Dermis microvascular lymphatic vessel endothelial cell (primary cell): ENCODE data around the gene PHACTR4. TPM values are rescaled to one million over a fixed set of nuclear protein-coding genes. Genes with fewer than 3 reads are reported as not detected.
"Not testable (repeated sequence)": the region's sequence is repeated elsewhere in the genome, so short reads cannot be mapped to it uniquely, and the experiment has no call there.

Source experiments
- DNase-seq, 2 donors: peaks; one replicate each; pipeline versions ENCODE4 v3.0.0 to v3.0.0-alpha.2; 2010; ENCODE audit warnings: low read depth in 2 of 2
- total RNA-seq: library from RNA; depleted of rRNA; stranded (reverse); fragments of >200 nt; gene quantifications from 2 replicates; pipeline ENCODE4 v1.2.1, GENCODE V29; 2014

Gene PHACTR4
- total RNA-seq, 1 donor from 2014 or later: 14.0 TPM

DNA sequence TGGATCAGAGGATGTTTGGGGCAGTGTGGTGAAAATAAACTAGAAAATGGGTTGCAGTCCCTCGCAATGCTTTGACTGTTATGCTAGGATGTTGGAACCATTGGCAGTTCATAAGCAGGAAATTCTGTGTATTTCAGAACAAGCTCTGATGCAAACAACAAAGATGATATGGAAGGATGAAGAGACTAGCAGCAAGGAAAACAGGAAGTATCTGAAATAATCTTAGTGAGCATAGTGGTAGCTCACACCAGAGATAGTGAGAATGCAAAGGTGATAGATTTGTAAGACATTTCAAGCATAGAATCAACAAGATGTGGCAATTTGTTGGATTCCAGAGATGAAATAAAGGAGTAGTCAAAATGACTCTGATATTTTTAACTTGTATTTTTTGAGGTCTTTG, 125.2 kb downstream of the PHACTR4 start:
- DNase-seq: no peak

DNA sequence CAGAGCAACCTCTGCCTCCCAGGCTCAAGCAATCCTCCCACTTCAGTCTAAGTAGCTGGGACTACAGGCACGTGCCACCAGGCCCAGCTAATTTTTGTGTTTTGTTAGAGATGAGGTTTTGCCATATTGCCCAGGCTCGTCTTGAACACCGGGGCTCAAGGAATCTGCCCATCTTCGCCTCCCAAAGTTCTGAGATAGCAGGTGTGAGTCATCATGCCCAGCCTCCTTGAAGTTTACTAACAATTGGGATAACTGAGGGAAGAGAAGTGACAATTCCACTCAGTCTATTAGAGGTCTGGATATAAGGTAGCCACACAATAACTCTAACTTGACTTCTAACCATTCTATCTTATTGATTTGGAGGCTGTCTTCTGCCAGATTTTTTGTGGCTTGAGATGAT, 130.0 kb downstream of the PHACTR4 start:
- DNase-seq: no peak

DNA sequence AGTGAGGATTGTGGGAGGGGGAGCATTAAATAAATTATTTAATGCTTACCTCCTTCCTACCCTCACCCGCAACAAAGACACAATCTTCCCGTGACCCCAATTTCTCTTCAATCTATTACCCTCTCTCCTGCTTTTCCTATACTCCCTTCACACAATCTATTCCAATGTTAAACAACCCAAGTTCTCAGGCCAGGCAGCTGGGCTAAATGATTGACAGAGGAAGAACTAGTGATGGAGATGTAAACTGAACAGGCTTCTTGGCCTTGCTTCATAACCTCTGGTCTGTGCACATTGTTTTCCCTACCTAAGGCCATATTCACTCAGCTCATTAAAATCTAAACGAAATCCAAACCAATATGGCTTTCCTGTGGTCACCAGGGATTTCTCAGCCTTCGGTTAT, 132.4 kb downstream of the PHACTR4 start:
- DNase-seq: no peak

DNA sequence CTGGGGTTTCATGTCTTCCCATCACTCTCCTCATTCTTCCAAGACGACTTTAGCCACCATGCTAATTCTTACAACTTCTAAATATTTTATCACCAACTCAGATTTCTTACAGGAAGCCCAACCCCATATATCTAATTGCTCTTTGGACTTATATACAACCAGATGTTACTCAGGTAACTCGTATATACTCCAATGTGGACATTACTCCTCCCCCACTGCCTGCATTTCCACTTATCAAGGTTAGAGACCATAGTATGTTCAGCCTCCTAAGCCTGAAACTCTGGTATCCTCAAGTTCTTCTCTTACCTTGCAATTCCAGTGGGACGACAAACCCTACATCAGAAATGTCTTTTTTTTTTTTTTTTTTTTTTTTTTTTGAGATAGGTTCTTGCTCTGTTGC, 133.6 kb downstream of the PHACTR4 start:
- no peak for DNase-seq

DNA sequence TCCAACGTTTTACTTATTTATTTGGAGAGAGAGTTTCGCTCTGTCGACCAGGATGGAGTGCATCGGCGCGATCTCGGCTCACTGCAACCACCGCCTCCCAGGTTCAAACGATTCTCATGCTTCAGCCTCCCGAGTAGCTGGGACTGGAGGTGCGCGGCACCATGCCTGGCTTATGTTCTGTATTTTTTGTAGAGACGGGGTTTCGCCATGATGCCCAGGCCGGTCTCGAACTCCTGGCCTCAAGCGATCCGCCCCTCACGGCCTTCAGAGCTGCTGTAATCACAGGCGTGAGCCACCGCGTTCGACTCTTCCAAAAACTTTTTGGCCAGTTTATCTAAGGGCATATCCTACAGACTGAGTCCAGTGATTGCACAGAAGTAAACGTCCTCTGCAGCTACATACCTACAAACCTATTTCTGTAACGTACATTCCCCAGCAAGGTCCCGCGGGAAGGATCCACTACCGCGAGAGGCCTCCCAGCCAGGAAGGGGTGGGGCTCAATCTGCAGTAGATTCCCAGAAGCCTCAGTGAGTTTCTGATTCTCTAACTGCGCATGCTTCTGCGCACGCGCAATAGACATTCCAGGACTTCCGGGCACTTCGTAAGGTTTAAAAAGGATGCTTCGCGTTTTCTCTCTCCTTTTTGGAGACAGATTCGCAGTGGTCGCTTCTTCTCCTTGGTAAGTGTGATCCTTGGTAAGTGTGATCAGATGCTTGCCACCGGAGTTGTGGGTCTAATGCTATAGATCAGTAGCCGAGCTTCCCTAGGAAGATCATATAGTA, 136.1 kb downstream of the PHACTR4 start, which contains the start of gene RCC1:
RCC1 (plus strand) TSS at position 638 of the 782 bp plus-strand sequence. CDS start 23,824 bp downstream, outside the sequence.
- peak; percentile 99 for DNase-seq

DNA sequence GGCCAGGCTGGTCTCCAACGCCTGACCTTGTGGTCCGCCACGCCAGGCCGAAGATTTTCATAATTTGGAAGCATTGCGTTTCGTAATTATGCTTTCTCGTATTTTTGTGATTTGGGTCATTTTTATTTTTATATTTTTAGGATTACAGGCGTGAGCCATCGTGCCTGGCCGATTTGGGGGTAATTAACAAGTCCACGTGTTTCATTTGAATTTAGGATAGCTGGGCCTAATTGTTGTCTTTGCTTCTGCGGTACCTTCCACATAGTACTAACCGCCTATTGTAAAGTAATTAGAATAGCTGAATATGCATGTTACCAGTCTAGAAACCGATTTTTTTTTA, 137.3 kb downstream of the PHACTR4 start:
- DNase-seq: no peak

DNA sequence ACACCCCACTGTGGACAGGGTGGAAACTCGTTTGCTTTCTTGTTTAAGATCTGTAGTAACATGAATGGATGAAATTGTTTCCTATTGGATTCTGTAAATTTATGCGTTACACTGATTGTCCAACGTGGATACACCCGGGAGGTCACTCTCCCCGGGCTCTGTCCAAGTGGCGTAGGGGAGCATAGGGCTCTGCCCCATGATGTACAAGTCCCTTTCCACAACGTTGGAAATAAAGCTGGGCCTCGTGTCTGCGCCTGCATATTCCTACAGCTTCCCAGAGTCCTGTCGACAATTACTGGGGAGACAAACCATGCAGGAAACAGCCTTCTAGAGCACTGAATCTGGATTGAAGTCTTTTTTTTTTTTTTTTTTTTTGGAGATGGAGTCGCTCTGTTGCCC, 137.7 kb downstream of the PHACTR4 start:
- peak in 1 of 2 donors; percentile 29 for DNase-seq

DNA sequence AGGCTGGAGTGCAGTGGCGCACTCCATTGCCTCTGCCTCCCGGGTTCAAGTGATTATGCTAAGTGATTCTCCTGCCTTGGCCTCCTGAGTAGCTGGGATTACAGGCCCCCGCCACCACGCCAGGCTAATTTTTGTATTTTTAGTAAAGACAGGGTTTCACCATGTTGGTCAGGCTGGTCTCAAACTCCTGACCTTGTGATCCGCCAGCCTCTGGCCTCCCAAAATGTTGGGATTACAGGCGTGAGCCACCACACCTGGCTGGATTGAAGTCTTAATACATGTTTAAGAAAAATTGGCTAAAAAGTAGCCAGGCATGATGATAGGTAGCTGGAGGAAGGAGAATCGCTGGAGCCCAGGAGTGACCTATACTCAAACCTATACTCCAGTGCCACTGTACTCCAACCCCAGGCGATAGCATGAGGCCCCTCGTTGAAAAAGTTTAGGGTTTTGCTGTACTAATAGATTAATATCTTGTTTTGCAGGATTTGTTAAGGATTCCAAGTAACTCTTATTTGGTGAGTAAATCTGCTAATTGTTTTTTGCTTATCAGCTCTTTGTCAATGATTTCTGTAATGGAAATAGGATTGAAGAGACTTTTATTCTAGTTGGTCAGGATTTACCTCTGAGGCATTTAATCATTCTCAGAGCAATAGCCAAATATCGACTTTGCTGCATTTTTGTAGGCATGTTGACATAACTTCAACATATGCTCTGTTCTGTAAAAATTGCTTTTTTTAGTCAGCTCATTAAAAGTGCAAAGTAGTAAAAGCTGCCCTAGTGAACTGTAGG, 138.3 kb downstream of the PHACTR4 start:
- DNase-seq: no peak

DNA sequence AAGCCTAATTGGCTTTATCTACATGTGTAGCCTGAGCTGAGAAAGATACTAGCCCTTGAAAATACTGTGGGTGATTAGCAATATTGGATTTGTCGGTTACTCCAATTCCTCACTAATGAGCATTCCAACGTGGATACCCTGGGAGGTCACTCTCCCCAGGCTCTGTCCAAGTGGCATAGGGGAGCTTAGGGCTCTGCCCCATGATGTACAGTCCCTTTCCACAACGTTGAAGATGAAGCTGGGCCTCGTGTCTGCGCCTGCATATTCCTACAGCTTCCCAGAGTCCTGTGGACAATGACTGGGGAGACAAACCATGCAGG, 138.9 kb downstream of the PHACTR4 start:
- no peak for DNase-seq

DNA sequence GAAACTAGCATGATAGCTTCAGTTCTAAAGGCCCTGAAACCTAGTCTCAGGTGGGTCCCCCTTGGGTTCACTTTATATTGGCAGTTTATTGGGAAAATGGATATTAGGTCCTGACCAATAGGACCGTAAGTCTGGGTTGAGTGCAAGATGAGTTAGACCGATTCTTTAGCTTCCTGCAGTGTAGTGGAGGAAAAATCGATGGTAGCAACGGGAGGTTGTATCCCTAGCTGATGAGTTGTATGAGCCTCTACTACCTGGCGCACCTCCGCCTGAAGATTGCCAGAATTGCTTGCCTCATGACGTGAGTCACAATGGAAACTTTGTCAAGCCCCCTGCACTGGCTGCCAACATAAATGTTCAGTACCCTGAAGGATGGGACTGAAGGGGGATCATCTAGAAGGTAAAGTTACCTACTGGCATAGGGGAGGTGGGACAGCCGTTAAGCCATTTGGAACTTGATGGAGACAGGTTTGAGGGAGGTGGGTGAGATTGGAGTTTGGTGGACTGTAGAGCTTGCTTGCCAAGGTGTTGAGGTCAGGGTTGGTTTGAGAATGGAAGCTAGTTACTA, 140.2 kb downstream of the PHACTR4 start:
- peak in 1 of 2 donors; percentile 42 for DNase-seq

DNA sequence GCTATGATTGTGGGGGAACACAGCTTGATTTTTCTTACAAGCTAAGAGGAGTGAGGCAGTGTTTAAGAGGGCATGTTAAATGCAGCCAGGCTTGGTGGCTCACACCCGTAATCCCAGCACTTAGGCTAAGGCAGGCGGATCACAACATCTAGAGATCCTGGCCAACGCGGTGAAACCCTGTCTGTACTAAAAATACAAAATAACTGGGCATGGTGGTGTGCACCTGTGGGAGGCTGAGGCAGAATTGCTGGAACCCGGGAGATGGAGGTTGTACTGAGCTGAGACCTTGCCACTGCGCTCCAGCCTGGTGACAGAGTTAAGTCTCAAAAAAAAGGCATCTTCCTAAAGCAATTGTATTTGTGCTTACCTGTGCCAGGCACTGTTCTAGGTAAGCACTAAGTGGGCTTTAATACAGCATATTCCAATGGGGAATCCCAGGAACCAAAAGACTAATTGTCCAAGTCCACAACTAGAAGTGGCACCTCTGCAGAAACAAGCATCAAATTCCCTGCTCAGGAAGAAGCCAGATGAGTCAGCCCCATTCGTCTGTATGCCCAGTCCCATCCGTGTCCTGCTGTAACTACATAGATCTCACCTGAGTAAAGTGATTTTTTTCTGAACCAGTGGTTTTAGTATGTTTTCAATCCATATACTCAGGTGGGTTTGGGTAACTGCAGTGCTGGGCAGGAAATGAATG, 140.9 kb downstream of the PHACTR4 start:
- peak in 1 of 2 donors; percentile 59 for DNase-seq

DNA sequence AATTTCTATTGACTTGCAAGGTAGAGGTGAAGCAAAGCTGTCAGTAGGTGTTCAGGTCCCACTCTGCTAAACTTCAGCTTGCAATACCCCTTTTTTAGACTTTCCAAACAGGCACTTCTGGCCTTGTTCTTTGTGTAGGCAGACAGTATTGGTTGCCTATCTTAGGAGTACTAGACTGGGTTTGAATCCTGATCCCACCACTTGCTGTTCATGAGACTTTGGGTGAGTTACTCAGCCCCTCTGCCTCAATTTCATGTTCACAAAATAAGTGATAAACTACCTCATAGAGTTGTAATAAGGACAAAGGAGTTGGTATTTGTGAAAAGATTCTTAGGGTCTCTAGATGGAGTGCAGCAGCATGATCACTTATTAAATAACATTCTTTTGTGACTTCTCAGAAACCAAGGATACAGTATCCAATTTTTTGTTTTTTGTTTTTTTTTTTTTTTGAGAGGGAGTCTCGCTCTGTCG, 141.5 kb downstream of the PHACTR4 start:
- DNase-seq: no peak

DNA sequence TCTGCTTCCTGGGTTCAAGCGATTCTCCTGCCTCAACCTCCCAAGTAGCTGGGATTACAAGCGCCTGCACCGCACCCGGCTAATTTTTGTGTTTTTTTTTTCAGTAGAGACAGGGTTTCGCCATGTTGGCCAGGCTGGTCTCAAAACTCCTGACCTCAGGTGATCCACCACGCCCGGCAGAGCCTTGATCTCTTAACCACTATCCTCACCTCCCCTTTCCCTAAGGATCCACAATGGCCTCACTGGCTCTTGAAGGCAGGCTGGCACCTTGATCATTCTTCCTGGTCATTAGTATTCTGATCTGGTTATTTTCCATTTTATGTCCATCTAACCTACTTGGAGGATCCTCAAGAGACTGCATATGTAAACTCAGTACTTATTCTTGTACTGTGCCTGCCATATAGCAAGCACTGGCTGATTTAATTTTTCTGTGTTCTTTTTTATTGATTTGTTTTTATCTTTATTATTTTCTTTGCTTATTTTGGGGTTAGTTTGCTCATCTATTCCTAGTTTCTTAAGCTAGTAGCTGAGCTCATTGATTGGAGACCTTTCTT, 142.6 kb downstream of the PHACTR4 start:
- DNase-seq: no peak

DNA sequence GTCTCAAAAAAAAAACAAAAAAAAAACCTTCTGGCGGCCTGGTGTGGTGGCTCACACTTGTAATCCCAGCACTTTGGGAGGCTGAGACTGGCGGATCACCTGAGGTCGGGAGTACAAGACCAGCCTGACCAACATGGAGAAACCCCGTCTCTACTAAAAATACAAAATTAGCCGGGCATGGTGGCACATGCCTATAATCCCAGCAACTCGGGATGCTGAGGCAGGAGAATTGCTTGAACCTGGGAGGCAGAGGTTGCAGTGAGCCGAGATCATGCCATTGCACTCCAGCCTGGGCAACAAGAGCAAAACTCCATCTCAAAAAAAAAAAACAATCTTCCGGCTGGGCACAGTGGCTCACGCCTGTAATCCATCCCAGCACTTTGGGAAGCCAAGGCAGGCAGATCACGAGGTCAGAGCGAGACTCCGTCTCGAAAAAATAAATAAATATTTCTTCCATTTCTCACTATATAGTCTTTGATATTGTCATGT, 144.9 kb downstream of the PHACTR4 start:
- DNase-seq: not testable (repeated sequence)

DNA sequence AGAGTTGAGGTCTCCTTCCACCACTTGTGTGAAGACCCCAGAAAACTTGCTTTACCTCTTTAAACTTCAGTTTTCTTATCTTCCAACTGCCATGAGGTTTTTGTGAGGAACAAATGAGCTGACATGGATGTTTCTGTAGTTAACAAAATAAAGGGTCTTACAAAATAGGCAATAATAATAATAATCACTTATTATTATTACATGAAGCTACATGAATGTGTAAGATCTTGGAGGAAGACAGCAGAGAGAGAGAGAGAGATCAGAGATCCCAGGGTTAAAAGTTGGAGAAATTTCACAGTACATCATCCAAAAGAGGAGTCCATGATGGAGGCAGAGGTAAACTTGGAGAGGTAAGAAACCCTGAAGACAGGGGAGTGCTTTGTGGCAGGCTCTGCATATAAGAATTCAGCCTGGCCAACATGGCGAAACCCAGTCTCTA, 147.0 kb downstream of the PHACTR4 start:
- no peak for DNase-seq

DNA sequence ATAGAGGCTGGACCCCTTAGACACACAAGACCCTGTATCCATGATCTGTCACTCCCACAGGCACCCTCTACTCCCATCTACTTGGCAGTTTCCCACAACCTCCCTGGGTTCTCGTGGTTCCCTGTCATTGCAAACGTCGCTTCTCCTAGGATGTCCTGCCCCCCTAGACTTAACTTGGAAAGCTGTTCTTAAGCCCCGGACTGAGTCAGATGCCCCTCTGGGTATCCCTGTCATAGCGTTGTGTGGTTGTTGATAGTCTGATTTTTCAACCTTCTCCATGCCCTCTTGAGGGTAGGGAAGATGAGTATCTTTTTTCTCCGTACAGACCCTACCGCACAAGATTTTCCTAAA, 148.1 kb downstream of the PHACTR4 start:
- peak in 1 of 2 donors; percentile 56 for DNase-seq

DNA sequence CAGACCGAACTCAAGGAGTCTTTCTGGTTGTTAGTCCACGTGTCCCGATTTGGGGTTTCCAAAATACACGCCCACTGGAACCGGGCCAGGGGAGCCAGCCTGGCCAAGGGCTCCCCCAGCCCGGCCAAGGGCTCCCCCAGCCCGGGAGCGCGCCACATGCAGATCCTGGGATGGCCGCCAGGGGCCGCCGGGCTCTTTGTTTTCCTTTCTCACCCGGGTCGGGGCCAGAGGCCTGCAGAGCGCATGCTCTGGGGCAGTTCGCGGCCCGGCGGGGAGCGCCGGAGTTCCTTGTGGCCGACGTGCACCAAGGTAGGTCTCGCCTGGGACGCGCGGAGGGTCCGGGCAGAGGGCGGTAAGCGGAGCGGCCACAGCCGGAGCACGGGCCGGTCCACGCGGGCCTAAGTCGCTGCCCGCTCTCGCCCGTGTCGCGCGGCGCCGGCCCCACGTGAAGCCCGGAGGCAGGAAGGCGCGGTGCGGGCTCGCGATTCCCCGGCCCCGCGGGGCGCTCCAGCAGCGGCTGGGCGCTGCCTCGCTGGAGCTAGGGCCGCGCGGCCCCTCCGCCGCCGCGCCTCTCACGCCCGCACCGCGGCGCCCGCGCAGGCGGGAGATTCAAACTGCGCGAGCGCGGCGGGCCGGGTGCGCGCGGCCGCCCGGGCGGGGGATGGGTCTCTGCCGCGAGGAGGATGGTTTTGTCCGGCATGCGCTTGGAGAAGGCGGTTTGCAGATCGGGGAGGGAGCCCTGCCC, 148.6 kb downstream of the PHACTR4 start:
- DNase-seq: peak; percentile 71 to 89

DNA sequence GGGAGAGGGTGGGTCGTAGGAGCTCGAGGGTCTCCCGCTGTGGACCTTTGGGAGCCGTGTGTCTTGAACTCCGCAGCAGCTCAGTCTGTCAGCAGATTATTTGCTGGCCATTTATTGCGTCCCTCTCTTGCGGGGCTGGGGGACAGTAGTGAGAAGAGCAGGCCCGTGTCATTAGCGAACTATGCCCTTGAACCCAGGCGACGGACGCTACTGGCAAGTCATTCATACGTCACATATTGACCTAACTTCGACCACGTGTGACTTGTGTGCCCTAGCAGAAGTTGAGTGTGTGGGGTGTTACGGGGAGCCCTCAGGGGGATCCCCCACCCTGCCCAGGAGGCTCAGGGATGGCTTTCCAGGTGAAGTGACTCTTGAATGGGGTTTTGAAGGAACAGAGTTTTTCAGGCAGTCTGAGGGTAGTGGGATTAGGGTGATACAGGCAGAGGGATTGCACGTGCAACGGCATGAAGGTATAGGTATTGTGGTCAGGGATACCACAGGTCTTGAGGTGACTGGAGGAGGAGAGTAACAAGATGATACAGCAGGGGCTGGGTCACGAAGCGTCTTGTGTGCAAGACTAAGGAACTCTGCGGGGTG, 149.3 kb downstream of the PHACTR4 start:
- DNase-seq: peak in 1 of 2 donors; percentile 33

DNA sequence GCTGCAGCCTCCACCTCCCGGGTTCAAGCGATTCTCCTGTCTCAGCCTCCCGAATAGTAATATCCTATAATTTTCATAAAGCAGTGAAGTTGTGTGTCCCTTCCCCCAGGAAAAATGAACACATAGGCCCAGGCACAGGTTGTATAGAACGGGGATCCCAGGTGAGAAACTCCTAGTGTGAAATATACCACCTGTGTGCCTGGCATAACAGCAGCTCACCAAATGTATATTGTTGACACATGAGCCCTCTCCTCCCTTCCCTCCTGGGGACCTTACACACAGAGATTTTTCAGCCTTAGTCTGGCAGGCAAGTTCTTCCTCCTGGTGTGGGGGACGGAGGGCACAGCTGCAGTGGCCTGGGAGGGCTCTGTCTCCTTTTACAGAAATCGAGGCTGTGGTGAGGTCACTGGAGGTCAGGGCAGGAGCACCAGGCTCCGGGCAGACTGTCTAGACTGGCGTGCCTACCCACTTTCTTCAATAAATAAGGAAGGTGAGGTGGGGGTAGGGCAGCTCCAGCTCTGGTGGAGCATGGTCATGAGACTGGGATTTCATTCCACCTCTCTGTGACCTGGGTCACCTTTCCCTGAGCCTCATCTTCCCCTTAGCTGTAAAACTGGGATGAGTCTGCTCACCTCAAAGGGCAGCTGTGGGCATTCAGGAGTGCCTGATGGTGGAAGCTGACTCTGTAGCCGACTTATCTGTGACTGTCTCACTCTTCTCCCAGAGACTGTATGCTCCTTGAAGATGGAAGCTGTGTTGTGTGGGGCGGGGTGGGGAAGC, 150.6 kb downstream of the PHACTR4 start:
- no peak for DNase-seq
